ENCODE measurements around the gene PXMP2.
A peak's percentile ranks its signal among the peaks of the same experiment; 100 is the strongest.

Gene PXMP2

GRCh38 chr12:132720606-132721345 is 33.4 kb downstream of the PXMP2 start:
- ATAC-seq = no peak
- no peak for DNase-seq (ENCODE audit: low spot score in 2 of 2)
- peak overlapping the region; percentile 60 for H3K27ac Mint-ChIP-seq
- peaks cover 98% of the 10 kb centered on the region for H3K36me3 Mint-ChIP-seq
- peaks cover 13% of the 10 kb centered on the region for H3K4me1 Mint-ChIP-seq
- H3K4me3 Mint-ChIP-seq = no peak overlapping the region
- no peaks in the 10 kb centered on the region for H3K9me3 Mint-ChIP-seq

DNA sequence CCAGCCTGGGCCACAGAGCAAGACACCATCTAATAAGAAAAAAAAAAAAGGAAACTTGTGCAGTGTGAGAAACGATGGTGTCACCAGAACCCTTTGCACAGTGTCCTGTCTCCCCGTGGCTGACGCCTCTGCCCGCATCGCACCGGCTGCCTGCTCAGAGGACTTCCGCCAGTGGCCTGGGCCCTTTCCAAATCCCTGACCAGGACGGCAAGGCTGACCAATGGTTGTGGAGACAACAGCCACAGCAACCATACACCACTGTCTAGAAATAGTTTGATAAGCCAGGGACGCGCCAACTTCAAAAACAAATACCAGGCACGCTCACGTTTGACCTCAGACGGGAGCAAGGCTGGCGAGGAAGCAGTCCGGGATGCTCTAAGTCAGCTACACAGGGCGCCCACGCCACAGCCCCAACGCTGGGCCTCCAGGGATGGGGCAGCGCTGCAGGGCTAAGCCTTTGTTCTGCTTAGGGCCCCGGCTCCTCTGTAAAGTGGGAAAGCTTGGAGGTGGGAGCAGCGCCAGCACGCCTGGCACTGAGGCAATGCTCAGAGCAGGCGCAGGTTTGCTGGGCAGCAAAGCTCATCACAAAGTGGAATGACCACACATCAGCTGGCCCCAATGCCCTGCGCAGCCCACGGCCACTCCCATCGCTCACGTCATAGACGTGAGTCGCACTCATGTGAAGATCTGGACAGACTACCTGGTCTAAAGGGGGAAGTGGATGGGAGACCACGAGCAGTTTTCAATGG is 35.8 kb downstream of the PXMP2 start:
- H3K4me1 Mint-ChIP-seq = peaks cover 13% of the 10 kb centered on the region
- no peak overlapping the region for H3K27ac Mint-ChIP-seq
- H3K9me3 Mint-ChIP-seq = no peaks in the 10 kb centered on the region
- peaks cover 100% of the 10 kb centered on the region for H3K36me3 Mint-ChIP-seq
- DNase-seq (ENCODE audit: low spot score in 2 of 2) = no peak
- no peak for ATAC-seq
- no peak overlapping the region for H3K4me3 Mint-ChIP-seq

DNA sequence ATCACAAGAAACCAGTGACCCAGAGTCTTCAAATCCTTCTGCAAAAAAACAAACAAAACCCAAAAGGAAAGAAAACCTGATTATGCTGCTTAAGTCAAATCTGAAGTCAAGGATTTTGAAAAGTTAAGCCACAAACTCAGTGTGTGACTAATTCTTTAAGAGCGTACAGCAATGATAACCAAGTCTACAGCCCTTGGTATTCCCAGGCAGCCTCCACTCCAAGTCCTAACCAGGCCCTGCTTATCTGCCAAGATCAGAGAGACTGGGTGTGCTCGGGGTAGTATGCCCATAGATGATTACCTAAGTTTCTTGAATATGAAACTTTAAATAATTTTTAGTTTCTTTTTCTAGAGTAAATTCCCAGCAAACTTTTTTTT is 36.4 kb downstream of the PXMP2 start:
- no peaks in the 10 kb centered on the region for H3K9me3 Mint-ChIP-seq
- no peak overlapping the region for H3K4me3 Mint-ChIP-seq
- no peak overlapping the region for H3K27ac Mint-ChIP-seq
- H3K4me1 Mint-ChIP-seq = peaks cover 11% of the 10 kb centered on the region
- peaks cover 100% of the 10 kb centered on the region for H3K36me3 Mint-ChIP-seq
- ATAC-seq (no peak), DNase-seq (ENCODE audit: low spot score in 2 of 2) (no peak)

GRCh38 chr12:132724506-132725241 is 37.3 kb downstream of the PXMP2 start:
- Mint-ChIP-seq H3K36me3 (peaks cover 100% of the 10 kb centered on the region), H3K9me3 (no peaks in the 10 kb centered on the region), H3K4me3 (no peak overlapping the region), H3K4me1 (peaks cover 7% of the 10 kb centered on the region), H3K27ac (peak overlapping the region; percentile 23)
- DNase-seq (ENCODE audit: low spot score in 2 of 2) (no peak), ATAC-seq (no peak)

DNA sequence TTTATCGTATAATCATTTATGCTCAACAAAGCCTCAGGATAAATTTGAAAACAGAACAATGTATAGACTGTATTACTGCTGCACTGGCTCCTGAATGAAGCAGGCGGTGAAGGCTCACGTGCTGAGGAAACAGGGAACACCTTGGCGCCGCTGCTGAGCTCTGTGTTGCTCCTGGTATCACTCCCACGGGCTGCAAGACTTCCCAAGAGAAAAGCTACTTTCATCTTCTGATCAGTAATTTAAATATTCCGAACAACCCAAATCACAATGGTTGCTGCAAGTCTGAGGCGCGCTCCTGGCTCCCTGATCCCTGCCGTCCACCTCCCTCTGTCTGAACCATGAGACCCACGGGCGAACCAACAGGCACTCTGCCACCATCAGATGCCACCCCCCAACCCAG is 39.0 kb downstream of the PXMP2 start:
- peaks cover 100% of the 10 kb centered on the region for H3K36me3 Mint-ChIP-seq
- H3K27ac Mint-ChIP-seq = peak overlapping the region; percentile 50
- H3K9me3 Mint-ChIP-seq = no peaks in the 10 kb centered on the region

DNA sequence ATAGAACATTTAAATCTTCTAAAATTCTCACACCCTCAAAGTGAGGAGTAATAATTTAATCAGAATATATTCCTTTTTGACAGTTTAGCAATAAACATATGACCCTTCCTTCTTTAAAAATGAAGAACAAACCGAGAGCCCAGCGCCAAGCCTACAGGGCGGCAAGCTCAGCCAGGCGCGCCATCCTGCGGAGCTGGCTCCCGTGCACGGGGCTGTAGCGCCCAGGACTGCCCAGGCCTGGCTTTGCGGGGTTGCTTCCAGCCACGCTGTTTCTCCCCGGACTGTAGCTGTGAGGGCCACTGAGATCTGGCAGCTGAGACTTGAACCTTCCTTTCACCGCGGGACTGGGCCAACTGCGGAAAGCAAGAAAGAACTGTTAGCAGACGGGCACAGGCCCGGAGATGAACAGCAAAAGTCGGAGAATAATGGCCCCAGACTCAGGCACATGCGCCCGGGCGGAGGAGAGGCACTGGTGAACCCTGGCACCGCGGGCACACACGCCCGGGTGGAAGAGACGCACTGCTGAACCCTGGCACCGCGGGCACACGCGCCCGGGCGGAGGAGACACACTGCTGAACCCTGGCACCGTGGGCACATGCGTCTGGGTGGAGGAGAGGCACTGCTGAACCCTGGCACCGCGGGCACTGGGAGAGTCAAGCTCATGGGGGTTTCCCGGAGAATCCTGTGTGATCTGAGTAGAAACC is 39.9 kb downstream of the PXMP2 start:
- Mint-ChIP-seq H3K9me3 (no peaks in the 10 kb centered on the region), H3K36me3 (peaks cover 100% of the 10 kb centered on the region), H3K4me3 (no peak overlapping the region), H3K4me1 (peaks cover 19% of the 10 kb centered on the region), H3K27ac (peak overlapping the region; percentile 50)
- ATAC-seq (peak; percentile 22), DNase-seq (ENCODE audit: low spot score in 2 of 2) (no peak)

More for the DNA sequence above, 39.0 kb downstream of the PXMP2 start:
- no peak for DNase-seq (ENCODE audit: low spot score in 2 of 2)
- H3K4me1 Mint-ChIP-seq = peaks cover 14% of the 10 kb centered on the region
- H3K4me3 Mint-ChIP-seq = no peak overlapping the region
- no peak for ATAC-seq

DNA sequence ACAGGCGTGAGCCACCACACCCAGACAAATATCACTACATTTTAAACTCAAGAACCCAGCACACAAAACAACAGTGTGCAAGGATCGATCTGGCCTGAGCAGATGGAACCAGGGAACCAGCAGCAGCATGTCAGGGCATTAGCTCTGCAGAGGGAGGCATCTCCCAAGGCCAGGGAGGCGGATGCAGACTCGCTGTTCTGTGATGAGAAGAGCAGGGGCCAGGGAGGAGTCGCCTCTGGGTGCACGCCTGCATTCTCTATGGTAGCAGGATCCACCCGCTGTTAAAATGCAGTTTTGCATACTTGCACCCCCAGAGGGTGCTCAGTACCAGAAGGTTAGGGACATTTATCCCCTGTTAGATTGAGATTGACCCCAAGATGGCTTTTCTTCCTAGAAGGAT is 41.1 kb downstream of the PXMP2 start:
- H3K36me3 Mint-ChIP-seq = peaks cover 100% of the 10 kb centered on the region

GRCh38 chr12:132729541-132730320 is 42.3 kb downstream of the PXMP2 start:
- Mint-ChIP-seq H3K27ac (peak overlapping the region; percentile 89), H3K36me3 (peaks cover 100% of the 10 kb centered on the region), H3K4me3 (no peak overlapping the region), H3K4me1 (peaks cover 14% of the 10 kb centered on the region), H3K9me3 (no peaks in the 10 kb centered on the region)
- DNase-seq (ENCODE audit: low spot score in 2 of 2) (no peak), ATAC-seq (no peak)

More for the DNA sequence above, 41.1 kb downstream of the PXMP2 start:
- Mint-ChIP-seq H3K4me1 (peaks cover 16% of the 10 kb centered on the region), H3K27ac (peak overlapping the region; percentile 52), H3K4me3 (no peak overlapping the region), H3K9me3 (no peaks in the 10 kb centered on the region)
- ATAC-seq (no peak), DNase-seq (ENCODE audit: low spot score in 2 of 2) (no peak)

DNA sequence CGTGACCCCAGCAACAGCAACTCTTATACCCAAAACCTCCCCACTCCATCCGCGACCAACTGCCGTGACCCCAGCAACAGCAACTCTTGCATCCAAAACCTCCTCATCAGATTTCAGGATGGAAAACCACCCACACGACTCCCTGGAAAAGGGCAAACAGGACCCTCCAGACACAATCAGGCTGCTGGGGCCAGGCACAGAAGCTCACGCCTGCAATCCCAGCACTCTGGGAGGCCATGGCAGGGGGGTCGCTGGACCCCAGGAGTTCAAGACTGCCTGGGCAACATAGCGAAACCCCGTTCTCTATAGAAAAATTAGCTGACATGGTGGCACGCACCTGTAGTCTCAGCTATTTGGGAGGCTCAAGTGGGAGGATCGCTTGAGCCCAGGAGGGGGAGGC is 43.0 kb downstream of the PXMP2 start:
- H3K4me1 Mint-ChIP-seq = peaks cover 14% of the 10 kb centered on the region
- peaks cover 100% of the 10 kb centered on the region for H3K36me3 Mint-ChIP-seq
- no peaks in the 10 kb centered on the region for H3K9me3 Mint-ChIP-seq
- DNase-seq (ENCODE audit: low spot score in 2 of 2) (no peak), ATAC-seq (peak; percentile 19)
- H3K27ac Mint-ChIP-seq = peak overlapping the region; percentile 89
- no peak overlapping the region for H3K4me3 Mint-ChIP-seq

DNA sequence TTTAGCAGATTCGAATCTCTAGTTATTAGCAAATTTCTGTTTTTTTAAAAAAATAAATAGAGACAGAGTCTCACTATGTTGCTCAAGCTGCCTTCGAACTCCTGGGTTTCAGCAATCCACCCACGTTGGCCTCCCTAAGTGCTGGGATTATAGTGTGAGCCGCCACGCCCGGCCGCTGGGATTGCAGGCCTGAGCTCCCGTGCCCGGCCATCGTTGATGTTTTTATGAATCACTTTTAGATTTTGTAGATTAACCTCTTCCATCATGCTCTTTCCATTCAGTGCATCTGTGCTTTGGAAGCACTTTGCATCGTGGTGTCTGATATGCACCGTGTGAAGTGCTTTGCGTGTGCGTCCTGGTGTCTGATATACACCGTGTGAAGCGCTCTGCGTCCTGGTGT is 44.2 kb downstream of the PXMP2 start:
- DNase-seq (ENCODE audit: low spot score in 2 of 2) (no peak), ATAC-seq (no peak)
- Mint-ChIP-seq H3K36me3 (peaks cover 100% of the 10 kb centered on the region), H3K9me3 (no peaks in the 10 kb centered on the region), H3K4me1 (peaks cover 14% of the 10 kb centered on the region), H3K27ac (no peak overlapping the region), H3K4me3 (no peak overlapping the region)

- H3K4me3 Mint-ChIP-seq = no peak overlapping the region
- no peak for DNase-seq (ENCODE audit: low spot score in 2 of 2)
- H3K4me1 Mint-ChIP-seq = peaks cover 14% of the 10 kb centered on the region
- peak overlapping the region; percentile 67 for H3K27ac Mint-ChIP-seq
- no peak for ATAC-seq
- H3K36me3 Mint-ChIP-seq = peaks cover 100% of the 10 kb centered on the region
- no peaks in the 10 kb centered on the region for H3K9me3 Mint-ChIP-seq
Observed at GRCh38 chr12:132734206-132734605, 46.8 kb downstream of the PXMP2 start.

DNA sequence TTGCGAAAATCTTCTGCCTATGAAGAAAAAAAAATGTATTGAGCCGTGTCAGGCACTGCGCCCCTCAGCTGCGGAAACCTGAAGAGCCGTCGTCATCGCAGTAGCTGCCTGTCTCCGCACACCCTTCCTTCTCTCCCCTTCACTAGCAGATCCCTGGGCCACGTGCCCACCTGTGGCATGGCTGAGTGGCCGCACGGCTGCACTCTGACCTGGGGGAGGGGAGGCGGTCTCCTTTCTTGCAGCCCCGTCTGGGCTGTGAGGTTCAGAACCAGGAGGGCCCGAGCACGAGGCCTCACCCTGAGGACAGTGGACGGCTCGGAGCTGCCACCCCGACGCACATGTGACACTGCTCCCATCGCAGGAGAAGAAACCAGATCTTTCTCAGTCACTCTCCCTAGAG is 48.1 kb downstream of the PXMP2 start:
- Mint-ChIP-seq H3K9me3 (no peaks in the 10 kb centered on the region), H3K4me1 (peaks cover 5% of the 10 kb centered on the region), H3K36me3 (peaks cover 100% of the 10 kb centered on the region), H3K4me3 (no peak overlapping the region), H3K27ac (no peak overlapping the region)
- ATAC-seq = no peak
- DNase-seq (ENCODE audit: low spot score in 2 of 2) = no peak

- no peak for ATAC-seq
- Mint-ChIP-seq H3K4me1 (peaks cover 5% of the 10 kb centered on the region), H3K36me3 (peaks cover 100% of the 10 kb centered on the region), H3K9me3 (no peaks in the 10 kb centered on the region), H3K27ac (no peak overlapping the region), H3K4me3 (no peak overlapping the region)
- DNase-seq (ENCODE audit: low spot score in 2 of 2) = no peak
Observed at GRCh38 chr12:132736378-132736777, 49.0 kb downstream of the PXMP2 start.

DNA sequence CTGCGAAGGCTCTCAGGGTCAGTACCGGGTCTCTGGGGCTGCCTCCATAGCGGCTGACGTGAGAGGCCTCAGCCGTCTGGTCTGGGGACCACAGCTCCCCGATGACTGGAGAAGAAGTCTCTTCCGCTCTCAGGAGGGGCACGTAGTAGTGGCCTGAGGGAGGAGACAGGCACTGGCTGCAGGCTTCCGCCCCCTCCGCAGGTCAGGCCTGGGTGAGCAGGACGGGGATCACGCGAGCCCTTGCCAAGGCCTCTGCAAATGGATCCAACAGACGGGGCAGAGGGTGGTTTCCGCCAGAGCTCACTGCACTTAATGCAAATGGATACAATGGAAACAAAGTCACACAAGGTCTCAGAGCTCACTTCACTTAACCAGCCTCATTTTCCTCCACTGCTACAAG is 49.5 kb downstream of the PXMP2 start:
- DNase-seq (ENCODE audit: low spot score in 2 of 2) (no peak), ATAC-seq (no peak)
- peaks cover under 1% of the 10 kb centered on the region for H3K4me1 Mint-ChIP-seq
- H3K9me3 Mint-ChIP-seq = no peaks in the 10 kb centered on the region
- peaks cover 100% of the 10 kb centered on the region for H3K36me3 Mint-ChIP-seq
- H3K4me3 Mint-ChIP-seq = no peak overlapping the region
- H3K27ac Mint-ChIP-seq = no peak overlapping the region
